ENCODE measurements around the gene GRSF1. TPM values are rescaled to one million over a fixed set of nuclear protein-coding genes. Genes with fewer than 3 reads are reported as not detected.

The GRSF1 gene
- 61.5 TPM for polyA plus RNA-seq (2012; ENCODE audit: low read depth, missing spikeins)

GRCh38 chr4:70839589-70840093, at the start of gene GRSF1:
Gene GRSF1 (minus strand): TSS chr4:70839890. CDS start chr4:70839827, 63 bp downstream.
- DNase-seq (ENCODE audit: insufficient read length, low spot score) (peak; percentile 82), FAIRE-seq (peak; percentile 84)
- peak; percentile 68 for TF ChIP-seq POLR2A (IDR thresholded peaks at IDR 0.05; ENCODE audit: low read depth, low read length)
- peak; percentile 48; the same call in 1 of the 2 replicates for TF ChIP-seq SPI1 (IDR thresholded peaks at IDR 0.05; ENCODE audit: low read depth, low read length)
- TF ChIP-seq POLR2AphosphoS5 (IDR thresholded peaks at IDR 0.05; ENCODE audit: low read depth, low read length): no peak
- peak; percentile 73 for TF ChIP-seq TAF1 (IDR thresholded peaks at IDR 0.05; ENCODE audit: low read depth, low read length)

DNA sequence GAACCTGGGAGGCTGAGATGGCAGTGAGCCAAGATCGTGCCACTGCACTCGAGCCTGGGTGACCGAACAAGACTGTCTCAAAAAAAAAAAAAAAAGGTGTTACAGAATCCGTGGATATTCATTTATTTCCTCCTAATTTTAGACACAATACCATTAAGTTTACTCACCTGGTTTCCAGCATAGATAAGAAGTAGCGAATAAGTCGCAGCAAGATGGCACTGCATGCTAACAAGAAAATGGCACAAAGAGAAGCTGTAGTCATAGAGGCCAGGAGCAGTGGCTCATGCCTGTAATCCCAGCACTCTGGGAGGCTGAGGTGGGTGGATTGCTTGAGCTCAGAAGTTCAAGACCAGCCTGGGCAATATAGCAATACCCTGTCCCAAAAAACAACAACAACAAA, 45.5 kb upstream of the GRSF1 start:
- FAIRE-seq (no peak), DNase-seq (ENCODE audit: insufficient read length, low spot score) (no peak)
- TF ChIP-seq SPI1 (IDR thresholded peaks at IDR 0.05; ENCODE audit: low read depth, low read length) (no peak), POLR2A (IDR thresholded peaks at IDR 0.05; ENCODE audit: low read depth, low read length) (no peak), POU2F2 (IDR thresholded peaks at IDR 0.05; ENCODE audit: low read depth, low read length) (no peak), TAF1 (IDR thresholded peaks at IDR 0.05; ENCODE audit: low read depth, low read length) (no peak), POLR2AphosphoS5 (IDR thresholded peaks at IDR 0.05; ENCODE audit: low read depth, low read length) (no peak), PAX5 (IDR thresholded peaks at IDR 0.05; ENCODE audit: insufficient read depth, low read length, severe bottlenecking) (no peak)

GRCh38 chr4:70880739-70881138, 41.0 kb upstream of the GRSF1 start:
- no peak for DNase-seq (ENCODE audit: insufficient read length, low spot score)
- TF ChIP-seq POLR2AphosphoS5 (IDR thresholded peaks at IDR 0.05; ENCODE audit: low read depth, low read length) (no peak), SPI1 (IDR thresholded peaks at IDR 0.05; ENCODE audit: low read depth, low read length) (no peak), PAX5 (IDR thresholded peaks at IDR 0.05; ENCODE audit: insufficient read depth, low read length, severe bottlenecking) (no peak), TAF1 (IDR thresholded peaks at IDR 0.05; ENCODE audit: low read depth, low read length) (no peak), POLR2A (IDR thresholded peaks at IDR 0.05; ENCODE audit: low read depth, low read length) (no peak), POU2F2 (IDR thresholded peaks at IDR 0.05; ENCODE audit: low read depth, low read length) (no peak)
- no peak for FAIRE-seq

- no peak for DNase-seq (ENCODE audit: insufficient read length, low spot score)
- no peak for FAIRE-seq
- TF ChIP-seq POLR2A (IDR thresholded peaks at IDR 0.05; ENCODE audit: low read depth, low read length) (no peak), POLR2AphosphoS5 (IDR thresholded peaks at IDR 0.05; ENCODE audit: low read depth, low read length) (no peak), TAF1 (IDR thresholded peaks at IDR 0.05; ENCODE audit: low read depth, low read length) (no peak), PAX5 (IDR thresholded peaks at IDR 0.05; ENCODE audit: insufficient read depth, low read length, severe bottlenecking) (no peak), POU2F2 (IDR thresholded peaks at IDR 0.05; ENCODE audit: low read depth, low read length) (no peak), SPI1 (IDR thresholded peaks at IDR 0.05; ENCODE audit: low read depth, low read length) (no peak)
Observed at GRCh38 chr4:70877556-70877955, 37.9 kb upstream of the GRSF1 start.

GRCh38 chr4:70874268-70875156, 34.8 kb upstream of the GRSF1 start:
- peak; percentile 75; the same call in 1 of the 2 replicates for TF ChIP-seq POU2F2 (IDR thresholded peaks at IDR 0.05; ENCODE audit: low read depth, low read length)
- no peak for TF ChIP-seq PAX5 (IDR thresholded peaks at IDR 0.05; ENCODE audit: insufficient read depth, low read length, severe bottlenecking)
- peak; percentile 96 for TF ChIP-seq SPI1 (IDR thresholded peaks at IDR 0.05; ENCODE audit: low read depth, low read length)
- no peak for TF ChIP-seq POLR2AphosphoS5 (IDR thresholded peaks at IDR 0.05; ENCODE audit: low read depth, low read length)
- FAIRE-seq: peak; percentile 85
- no peak for DNase-seq (ENCODE audit: insufficient read length, low spot score)

DNA sequence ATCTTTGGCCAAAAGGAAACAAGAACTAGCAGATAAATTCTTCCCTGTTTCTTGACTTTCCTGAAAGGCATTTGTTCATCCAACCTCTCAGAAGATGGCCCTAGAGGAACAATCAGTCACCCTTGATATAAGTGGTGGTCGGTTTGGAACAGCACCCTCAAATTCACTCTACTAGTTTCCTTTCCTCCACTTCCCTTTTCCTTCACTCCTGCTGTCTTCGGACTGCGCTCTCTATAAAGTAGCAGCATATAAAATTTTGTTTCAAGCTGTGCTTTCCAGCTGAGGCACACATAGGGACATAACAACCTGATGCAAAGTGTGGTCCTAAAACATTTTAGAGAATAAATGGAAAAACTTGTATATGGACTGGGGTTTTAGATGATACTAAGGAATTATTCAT, 33.5 kb upstream of the GRSF1 start:
- FAIRE-seq (no peak), DNase-seq (ENCODE audit: insufficient read length, low spot score) (no peak)
- no peak for TF ChIP-seq POLR2AphosphoS5 (IDR thresholded peaks at IDR 0.05; ENCODE audit: low read depth, low read length)
- no peak for TF ChIP-seq TAF1 (IDR thresholded peaks at IDR 0.05; ENCODE audit: low read depth, low read length)
- no peak for TF ChIP-seq PAX5 (IDR thresholded peaks at IDR 0.05; ENCODE audit: insufficient read depth, low read length, severe bottlenecking)
- 0 out of 2 replicates have a peak, but pooled peaks have one; percentile 27 for TF ChIP-seq SPI1 (IDR thresholded peaks at IDR 0.05; ENCODE audit: low read depth, low read length)
- no peak for TF ChIP-seq POLR2A (IDR thresholded peaks at IDR 0.05; ENCODE audit: low read depth, low read length)
- no peak for TF ChIP-seq POU2F2 (IDR thresholded peaks at IDR 0.05; ENCODE audit: low read depth, low read length)

DNA sequence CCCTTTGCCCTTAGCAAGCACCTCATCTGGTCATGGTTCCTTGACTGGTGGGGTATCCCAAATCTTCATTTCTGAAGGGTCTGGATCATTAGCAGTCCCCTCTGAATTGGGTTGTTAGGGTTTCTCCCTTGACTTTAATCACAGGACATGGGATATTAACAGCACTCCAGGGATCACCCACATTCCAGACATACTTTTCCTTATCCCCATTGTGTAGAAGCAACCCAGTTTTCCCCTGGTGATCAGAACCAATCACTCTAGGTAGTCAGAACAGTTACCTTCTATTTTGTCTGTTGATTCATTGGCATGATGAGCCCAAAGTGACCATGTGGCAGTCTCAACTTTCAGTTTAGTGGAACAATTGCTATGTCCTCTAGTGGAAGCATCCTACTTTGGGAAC, 29.1 kb upstream of the GRSF1 start:
- TF ChIP-seq POLR2AphosphoS5 (IDR thresholded peaks at IDR 0.05; ENCODE audit: low read depth, low read length) (no peak), POLR2A (IDR thresholded peaks at IDR 0.05; ENCODE audit: low read depth, low read length) (no peak), PAX5 (IDR thresholded peaks at IDR 0.05; ENCODE audit: insufficient read depth, low read length, severe bottlenecking) (no peak), TAF1 (IDR thresholded peaks at IDR 0.05; ENCODE audit: low read depth, low read length) (no peak), POU2F2 (IDR thresholded peaks at IDR 0.05; ENCODE audit: low read depth, low read length) (no peak), SPI1 (IDR thresholded peaks at IDR 0.05; ENCODE audit: low read depth, low read length) (no peak)
- DNase-seq (ENCODE audit: insufficient read length, low spot score) (no peak), FAIRE-seq (no peak)

GRCh38 chr4:70863099-70863790, 23.6 kb upstream of the GRSF1 start:
- no peak for DNase-seq (ENCODE audit: insufficient read length, low spot score)
- peak; percentile 5 for FAIRE-seq
- TF ChIP-seq POLR2A (IDR thresholded peaks at IDR 0.05; ENCODE audit: low read depth, low read length) (no peak), SPI1 (IDR thresholded peaks at IDR 0.05; ENCODE audit: low read depth, low read length) (no peak), TAF1 (IDR thresholded peaks at IDR 0.05; ENCODE audit: low read depth, low read length) (no peak), PAX5 (IDR thresholded peaks at IDR 0.05; ENCODE audit: insufficient read depth, low read length, severe bottlenecking) (no peak), POU2F2 (IDR thresholded peaks at IDR 0.05; ENCODE audit: low read depth, low read length) (no peak), POLR2AphosphoS5 (IDR thresholded peaks at IDR 0.05; ENCODE audit: low read depth, low read length) (no peak)

- DNase-seq (ENCODE audit: insufficient read length, low spot score): no peak
- FAIRE-seq: no peak
- no peak for TF ChIP-seq TAF1 (IDR thresholded peaks at IDR 0.05; ENCODE audit: low read depth, low read length)
- no peak for TF ChIP-seq POU2F2 (IDR thresholded peaks at IDR 0.05; ENCODE audit: low read depth, low read length)
- TF ChIP-seq SPI1 (IDR thresholded peaks at IDR 0.05; ENCODE audit: low read depth, low read length): no peak
- no peak for TF ChIP-seq PAX5 (IDR thresholded peaks at IDR 0.05; ENCODE audit: insufficient read depth, low read length, severe bottlenecking)
- no peak for TF ChIP-seq POLR2AphosphoS5 (IDR thresholded peaks at IDR 0.05; ENCODE audit: low read depth, low read length)
- no peak for TF ChIP-seq POLR2A (IDR thresholded peaks at IDR 0.05; ENCODE audit: low read depth, low read length)
Observed at GRCh38 chr4:70859066-70859465, 19.4 kb upstream of the GRSF1 start.
